KMS-11 (cell line): ENCODE measurements around the gene AP3M1.

ENCODE experiments used
- H2AFZ ChIP-seq: fragments of 200-600 bp; sonication (generic); 2 replicates; pipeline ENCODE4 v1.6.1; 2016; ENCODE audit warnings: antibody characterized with exemption, mixed run types, low read depth
- H3K27ac ChIP-seq: fragments of 200-600 bp; sonication (generic); 2 replicates; pipeline ENCODE4 v1.6.1; 2016; ENCODE audit warnings: mild to moderate bottlenecking, mixed run types
- H3K27me3 ChIP-seq: fragments of 200-600 bp; sonication (generic); 2 replicates; pipeline ENCODE4 v1.6.1; 2017; ENCODE audit warnings: mild to moderate bottlenecking, low read depth, mixed run types, moderate library complexity; ENCODE audit not compliant: insufficient read depth
- H3K36me3 ChIP-seq: fragments of 200-600 bp; sonication (generic); 2 replicates; pipeline ENCODE4 v1.6.1; 2017; ENCODE audit warnings: mild to moderate bottlenecking, mixed run types; ENCODE audit not compliant: insufficient read depth
- H3K4me1 ChIP-seq: fragments of 200-600 bp; sonication (generic); 2 replicates; pipeline ENCODE4 v1.6.1; 2016; ENCODE audit warnings: mild to moderate bottlenecking, low read depth, mixed run types; ENCODE audit not compliant: poor library complexity, severe bottlenecking
- H3K4me2 ChIP-seq: fragments of 200-600 bp; sonication (generic); 2 replicates; pipeline ENCODE4 v1.7.0; 2016; ENCODE audit warnings: mild to moderate bottlenecking, mixed run types
- H3K4me3 ChIP-seq: fragments of 200-600 bp; sonication (generic); IDR thresholded peaks from 2 replicates; pipeline ENCODE4 v1.6.1; 2017; ENCODE audit warnings: low read depth, low read length, mixed read lengths; ENCODE audit not compliant: insufficient read depth
- H3K79me2 ChIP-seq: fragments of 200-600 bp; sonication (generic); 2 replicates; pipeline ENCODE4 v1.6.1; 2016; ENCODE audit warnings: low read depth, mixed run types; ENCODE audit not compliant: insufficient read depth
- H3K9ac ChIP-seq: fragments of 200-600 bp; sonication (generic); 2 replicates; pipeline ENCODE4 v1.6.1; 2016; ENCODE audit warnings: mild to moderate bottlenecking, mixed run types
- H4K20me1 ChIP-seq: fragments of 200-600 bp; sonication (generic); 2 replicates; pipeline ENCODE4 v1.6.1; 2016; ENCODE audit warnings: mild to moderate bottlenecking, mixed run types; ENCODE audit not compliant: insufficient read depth
- CTCF ChIP-seq: fragments of 200-600 bp; sonication (generic); conservative IDR thresholded peaks from 2 replicates; pipeline ENCODE4 v1.6.1; 2017; ENCODE audit warnings: low read depth, mild to moderate bottlenecking, antibody characterized with exemption, low read length, moderate library complexity, mixed read lengths

AP3M1 gene

GRCh38 chr10:74092372-74092771 is 58.3 kb downstream of the AP3M1 start:
- Histone ChIP-seq H3K27me3 (no peaks in the 10 kb centered on the region), H3K4me3 (no peak overlapping the region), H3K9ac (no peak overlapping the region), H3K27ac (no peak overlapping the region), H4K20me1 (no peaks in the 10 kb centered on the region), H3K79me2 (no peaks in the 10 kb centered on the region), H2AFZ (no peak overlapping the region), H3K36me3 (peaks cover under 1% of the 10 kb centered on the region; the same call in 1 of the 2 replicates), H3K4me2 (no peak overlapping the region), H3K4me1 (no peaks in the 10 kb centered on the region)
- no peak for TF ChIP-seq CTCF

GRCh38 chr10:74088722-74089121 is 61.9 kb downstream of the AP3M1 start:
- H3K4me2 ChIP-seq = no peak overlapping the region
- no peak for TF ChIP-seq CTCF
- H3K4me1 ChIP-seq = peaks cover 20% of the 10 kb centered on the region
- no peak overlapping the region for H2AFZ ChIP-seq
- no peak overlapping the region for H3K4me3 ChIP-seq
- no peaks in the 10 kb centered on the region for H4K20me1 ChIP-seq
- no peak overlapping the region for H3K9ac ChIP-seq
- no peaks in the 10 kb centered on the region for H3K27me3 ChIP-seq
- H3K79me2 ChIP-seq = no peaks in the 10 kb centered on the region
- no peaks in the 10 kb centered on the region for H3K36me3 ChIP-seq
- no peak overlapping the region for H3K27ac ChIP-seq

GRCh38 chr10:74086317-74086716 is 64.3 kb downstream of the AP3M1 start:
- no peak overlapping the region for H3K4me3 ChIP-seq
- no peak for TF ChIP-seq CTCF
- no peak overlapping the region for H2AFZ ChIP-seq
- no peaks in the 10 kb centered on the region for H3K27me3 ChIP-seq
- H4K20me1 ChIP-seq = no peaks in the 10 kb centered on the region
- no peaks in the 10 kb centered on the region for H3K36me3 ChIP-seq
- no peak overlapping the region for H3K4me2 ChIP-seq
- no peaks in the 10 kb centered on the region for H3K79me2 ChIP-seq
- no peak overlapping the region for H3K9ac ChIP-seq
- peaks cover 20% of the 10 kb centered on the region for H3K4me1 ChIP-seq
- H3K27ac ChIP-seq = no peak overlapping the region

GRCh38 chr10:74084955-74085354 is 65.7 kb downstream of the AP3M1 start:
- H3K4me1 ChIP-seq = peaks cover 32% of the 10 kb centered on the region
- H3K9ac ChIP-seq = peak overlapping the region; percentile 4; the same call in 1 of the 2 replicates
- H3K36me3 ChIP-seq = no peaks in the 10 kb centered on the region
- peak overlapping the region; percentile 23; the same call in 1 of the 2 replicates for H2AFZ ChIP-seq
- H3K4me2 ChIP-seq = peak overlapping the region; percentile 82
- no peak overlapping the region for H3K4me3 ChIP-seq
- H3K27me3 ChIP-seq = no peaks in the 10 kb centered on the region
- no peak for TF ChIP-seq CTCF
- peak overlapping the region; percentile 42; the same call in 1 of the 2 replicates for H3K27ac ChIP-seq
- no peaks in the 10 kb centered on the region for H3K79me2 ChIP-seq
- no peaks in the 10 kb centered on the region for H4K20me1 ChIP-seq
